Brain microvascular endothelial cell (primary cell): Measurements from ENCODE around the gene RBCK1.

Experiments
- DNase-seq: peaks from one replicate; pipeline ENCODE4 v3.0.0-alpha.2; 2020
- H3K27ac ChIP-seq: fragments of 250-450 bp; sonication (Bioruptor Pico); 2 replicates; pipeline ENCODE4 v1.5.1; 2020; ENCODE audit warnings: mild to moderate bottlenecking, moderate library complexity
- H3K27me3 ChIP-seq: fragments of 250-450 bp; sonication (Bioruptor Pico); replicated peaks from 2 replicates; pipeline ENCODE4 v1.5.1; 2020; ENCODE audit warnings: mild to moderate bottlenecking
- H3K36me3 ChIP-seq: fragments of 250-450 bp; sonication (Bioruptor Pico); replicated peaks from 2 replicates; pipeline ENCODE4 v1.5.1; 2020; ENCODE audit warnings: mild to moderate bottlenecking
- H3K4me3 ChIP-seq: 2 replicates; pipeline ENCODE4 v1.5.1; 2011; ENCODE audit warnings: low read depth, mild to moderate bottlenecking, control low read depth, low read length, moderate library complexity
- in situ Hi-C: cut with HindIII; loops from 2 replicates; pipeline ENCODE4 v1.10.0; 2017; ENCODE audit warnings: low sequenced_read_pairs, low pct_ligation_motif_present
- TF ChIP-seq, protein P1 (sequence below): IDR thresholded peaks from 2 replicates; pipeline ENCODE4 v1.5.1; 2011; ENCODE audit warnings: low read depth, mild to moderate bottlenecking, moderate library complexity, low read length, control low read depth, inconsistent platforms; ENCODE audit errors: missing control alignments

RBCK1 gene

DNA sequence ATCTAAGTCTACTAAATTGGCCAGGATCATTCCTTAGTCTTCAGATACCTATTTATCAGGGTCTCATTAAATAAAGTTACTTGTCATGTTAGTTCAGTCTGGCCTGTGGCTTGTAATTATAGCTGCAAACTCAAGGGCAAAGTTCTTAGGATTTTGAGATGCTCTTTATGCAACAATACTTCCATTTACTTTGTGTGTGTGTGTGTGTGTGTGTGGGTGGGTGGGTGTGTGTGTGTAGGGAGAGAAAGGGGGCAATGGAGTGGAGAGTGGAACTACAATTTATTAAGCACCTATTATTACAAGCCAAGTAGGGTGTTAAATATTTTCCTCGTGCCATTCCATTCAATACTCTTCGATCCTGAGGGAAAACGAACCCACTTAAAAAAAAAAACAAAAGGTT is 71.9 kb downstream of the RBCK1 start:
- Histone ChIP-seq H3K27me3 (no peaks in the 10 kb centered on the region), H3K27ac (no peak overlapping the region), H3K4me3 (no peak overlapping the region), H3K36me3 (peaks cover 38% of the 10 kb centered on the region)
- no peak for DNase-seq
- in situ Hi-C loops = no loop called here
- TF ChIP-seq, protein P1, sequence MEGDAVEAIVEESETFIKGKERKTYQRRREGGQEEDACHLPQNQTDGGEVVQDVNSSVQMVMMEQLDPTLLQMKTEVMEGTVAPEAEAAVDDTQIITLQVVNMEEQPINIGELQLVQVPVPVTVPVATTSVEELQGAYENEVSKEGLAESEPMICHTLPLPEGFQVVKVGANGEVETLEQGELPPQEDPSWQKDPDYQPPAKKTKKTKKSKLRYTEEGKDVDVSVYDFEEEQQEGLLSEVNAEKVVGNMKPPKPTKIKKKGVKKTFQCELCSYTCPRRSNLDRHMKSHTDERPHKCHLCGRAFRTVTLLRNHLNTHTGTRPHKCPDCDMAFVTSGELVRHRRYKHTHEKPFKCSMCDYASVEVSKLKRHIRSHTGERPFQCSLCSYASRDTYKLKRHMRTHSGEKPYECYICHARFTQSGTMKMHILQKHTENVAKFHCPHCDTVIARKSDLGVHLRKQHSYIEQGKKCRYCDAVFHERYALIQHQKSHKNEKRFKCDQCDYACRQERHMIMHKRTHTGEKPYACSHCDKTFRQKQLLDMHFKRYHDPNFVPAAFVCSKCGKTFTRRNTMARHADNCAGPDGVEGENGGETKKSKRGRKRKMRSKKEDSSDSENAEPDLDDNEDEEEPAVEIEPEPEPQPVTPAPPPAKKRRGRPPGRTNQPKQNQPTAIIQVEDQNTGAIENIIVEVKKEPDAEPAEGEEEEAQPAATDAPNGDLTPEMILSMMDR = no peak

DNA sequence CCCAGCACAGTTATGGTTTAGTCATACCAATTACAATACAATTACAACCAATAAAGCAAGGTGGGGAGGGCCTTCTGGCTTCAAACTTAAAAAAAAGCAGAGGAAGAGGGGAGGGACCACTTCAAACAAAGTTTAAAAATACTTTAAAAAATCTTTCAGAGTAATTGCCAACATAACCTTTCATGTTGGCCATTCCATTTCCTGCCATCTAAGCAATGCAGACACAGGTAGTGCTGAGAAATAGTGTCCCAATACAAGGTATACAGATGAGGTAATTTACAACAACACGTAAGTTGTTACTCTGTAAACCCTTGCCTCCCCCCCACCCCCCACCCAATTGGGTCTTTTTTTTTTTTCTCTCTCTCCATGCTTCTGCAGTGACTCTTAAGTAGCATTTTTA is 73.1 kb downstream of the RBCK1 start:
- H3K36me3 ChIP-seq = peaks cover 46% of the 10 kb centered on the region
- H3K27me3 ChIP-seq = no peaks in the 10 kb centered on the region
- H3K27ac ChIP-seq = no peak overlapping the region
- no peak for DNase-seq
- in situ Hi-C loops = no loop called here
- TF ChIP-seq, protein P1 = no peak
- H3K4me3 ChIP-seq = no peak overlapping the region
